ENCODE measurements around the gene LAMC1.

Gene LAMC1

GRCh38 chr1:183180634-183181056 is 157.4 kb downstream of the LAMC1 start:
- CTCF ChIA-PET: no interaction called here
- WGBS (ENCODE audit: insufficient coverage): no CpG with 5 or more reads among the region's 3 CpGs
- DNase-seq: peak in 2 of 3 donors; percentile 5 to 16
- Histone ChIP-seq H3K36me3 (ENCODE audit: control insufficient read depth in 4 of 4, insufficient read depth in 4 of 4, low read length in 3 of 4) (no peaks in the 10 kb centered on the region), H3K4me3 (ENCODE audit: control insufficient read depth in 1 of 7, extremely low read depth in 1 of 7, insufficient read depth in 4 of 7, low read depth in 2 of 7, low read length in 6 of 7) (no peak overlapping the region), H3K27ac (ENCODE audit: insufficient read depth in 1 of 2, low read depth in 1 of 2, low read length in 2 of 2, poor library complexity in 1 of 2, severe bottlenecking in 2 of 2) (no peak overlapping the region), H3K27me3 (replicated peaks in 2 of 5; ENCODE audit: control insufficient read depth in 4 of 5, insufficient read depth in 5 of 5, low read length in 4 of 5) (peaks cover 0 to 5% (median 2%) of the 10 kb centered on the region in 5 experiments), H3K4me1 (ENCODE audit: control extremely low read depth in 1 of 4, control insufficient read depth in 4 of 4, insufficient read depth in 4 of 4, low read length in 3 of 4) (peaks cover 0 to 4% (median under 1%) of the 10 kb centered on the region in 4 experiments), H3K9me3 (ENCODE audit: control extremely low read depth in 1 of 5, control insufficient read depth in 4 of 5, insufficient read depth in 2 of 5, low read depth in 1 of 5, low read length in 4 of 5) (no peaks in the 10 kb centered on the region)
- POLR2A ChIA-PET: no interaction called here

- H3K4me3 ChIP-seq (ENCODE audit: control insufficient read depth in 1 of 7, extremely low read depth in 1 of 7, insufficient read depth in 4 of 7, low read depth in 2 of 7, low read length in 6 of 7): peak within 1 kb of the TSS in 5 of 7 experiments; percentile 37 to 73 (median 53)
- peaks cover 2 to 35% (median 11%) of the 10 kb centered on the region in 5 experiments for H3K27me3 ChIP-seq (replicated peaks in 2 of 5; ENCODE audit: control insufficient read depth in 4 of 5, insufficient read depth in 5 of 5, low read length in 4 of 5)
- peaks cover 0 to 8% (median 4%) of the 10 kb centered on the region in 4 experiments for H3K4me1 ChIP-seq (ENCODE audit: control extremely low read depth in 1 of 4, control insufficient read depth in 4 of 4, insufficient read depth in 4 of 4, low read length in 3 of 4)
- no peak within 1 kb of the TSS for H3K27ac ChIP-seq (ENCODE audit: insufficient read depth in 1 of 2, low read depth in 1 of 2, low read length in 2 of 2, poor library complexity in 1 of 2, severe bottlenecking in 2 of 2)
- WGBS (ENCODE audit: insufficient coverage): 5% methylated on average over 24 of the region's 30 CpGs
- H3K9me3 ChIP-seq (ENCODE audit: control extremely low read depth in 1 of 5, control insufficient read depth in 4 of 5, insufficient read depth in 2 of 5, low read depth in 1 of 5, low read length in 4 of 5): no peaks in the 10 kb centered on the region
- DNase-seq: peak; percentile 27 to 55 (median 34)
- CTCF ChIA-PET: no interaction called here
- no peaks in the 10 kb centered on the region for H3K36me3 ChIP-seq (ENCODE audit: control insufficient read depth in 4 of 4, insufficient read depth in 4 of 4, low read length in 3 of 4)
- POLR2A ChIA-PET: no interaction called here
Observed at GRCh38 chr1:183185941-183186490, 162.8 kb downstream of the LAMC1 start, which contains the start of gene LAMC2. Gene LAMC2 (plus strand): TSS chr1:183186264. CDS start chr1:183186353, 89 bp downstream.

- ChIA-PET POLR2A (no interaction called here), CTCF (no interaction called here)
- WGBS (ENCODE audit: insufficient coverage): 96% methylated on average over 4 of the region's 4 CpGs
Observed at GRCh38 chr1:183186841-183187240, 163.6 kb downstream of the LAMC1 start.

GRCh38 chr1:183188240-183188639 is 165.0 kb downstream of the LAMC1 start:
- no peaks in the 10 kb centered on the region for H3K9me3 ChIP-seq (ENCODE audit: control extremely low read depth in 1 of 5, control insufficient read depth in 4 of 5, insufficient read depth in 2 of 5, low read depth in 1 of 5, low read length in 4 of 5)
- peaks cover 0 to 8% (median 4%) of the 10 kb centered on the region in 4 experiments for H3K4me1 ChIP-seq (ENCODE audit: control extremely low read depth in 1 of 4, control insufficient read depth in 4 of 4, insufficient read depth in 4 of 4, low read length in 3 of 4)
- 78% methylated on average over 1 of the region's 1 CpG for WGBS (ENCODE audit: insufficient coverage)
- no peak overlapping the region for H3K4me3 ChIP-seq (ENCODE audit: control insufficient read depth in 1 of 7, extremely low read depth in 1 of 7, insufficient read depth in 4 of 7, low read depth in 2 of 7, low read length in 6 of 7)
- no peaks in the 10 kb centered on the region for H3K36me3 ChIP-seq (ENCODE audit: control insufficient read depth in 4 of 4, insufficient read depth in 4 of 4, low read length in 3 of 4)
- H3K27ac ChIP-seq (ENCODE audit: insufficient read depth in 1 of 2, low read depth in 1 of 2, low read length in 2 of 2, poor library complexity in 1 of 2, severe bottlenecking in 2 of 2): no peak overlapping the region
- peaks cover 2 to 38% (median 11%) of the 10 kb centered on the region in 5 experiments for H3K27me3 ChIP-seq (replicated peaks in 2 of 5; ENCODE audit: control insufficient read depth in 4 of 5, insufficient read depth in 5 of 5, low read length in 4 of 5)
- no peak for DNase-seq
- POLR2A ChIA-PET: no interaction called here
- CTCF ChIA-PET: interaction anchor here (0.6 kb wide), 1 partner anchor 9 kb away, joined by 3 read pairs; no protein-coding TSS in a partner anchor

More at GRCh38 chr1:183186841-183187240, 163.6 kb downstream of the LAMC1 start:
- Histone ChIP-seq H3K27ac (ENCODE audit: insufficient read depth in 1 of 2, low read depth in 1 of 2, low read length in 2 of 2, poor library complexity in 1 of 2, severe bottlenecking in 2 of 2) (no peak overlapping the region), H3K36me3 (ENCODE audit: control insufficient read depth in 4 of 4, insufficient read depth in 4 of 4, low read length in 3 of 4) (no peaks in the 10 kb centered on the region), H3K4me1 (ENCODE audit: control extremely low read depth in 1 of 4, control insufficient read depth in 4 of 4, insufficient read depth in 4 of 4, low read length in 3 of 4) (peaks cover 0 to 8% (median 4%) of the 10 kb centered on the region in 4 experiments), H3K4me3 (ENCODE audit: control insufficient read depth in 1 of 7, extremely low read depth in 1 of 7, insufficient read depth in 4 of 7, low read depth in 2 of 7, low read length in 6 of 7) (no peak overlapping the region), H3K27me3 (replicated peaks in 2 of 5; ENCODE audit: control insufficient read depth in 4 of 5, insufficient read depth in 5 of 5, low read length in 4 of 5) (peaks cover 2 to 35% (median 11%) of the 10 kb centered on the region in 5 experiments), H3K9me3 (ENCODE audit: control extremely low read depth in 1 of 5, control insufficient read depth in 4 of 5, insufficient read depth in 2 of 5, low read depth in 1 of 5, low read length in 4 of 5) (no peaks in the 10 kb centered on the region)
- no peak for DNase-seq

GRCh38 chr1:183191833-183192232 is 168.6 kb downstream of the LAMC1 start:
- Histone ChIP-seq H3K4me3 (ENCODE audit: control insufficient read depth in 1 of 7, extremely low read depth in 1 of 7, insufficient read depth in 4 of 7, low read depth in 2 of 7, low read length in 6 of 7) (no peak overlapping the region), H3K27me3 (replicated peaks in 2 of 5; ENCODE audit: control insufficient read depth in 4 of 5, insufficient read depth in 5 of 5, low read length in 4 of 5) (peaks cover 0 to 21% (median 6%) of the 10 kb centered on the region in 5 experiments), H3K9me3 (ENCODE audit: control extremely low read depth in 1 of 5, control insufficient read depth in 4 of 5, insufficient read depth in 2 of 5, low read depth in 1 of 5, low read length in 4 of 5) (no peaks in the 10 kb centered on the region), H3K27ac (ENCODE audit: insufficient read depth in 1 of 2, low read depth in 1 of 2, low read length in 2 of 2, poor library complexity in 1 of 2, severe bottlenecking in 2 of 2) (no peak overlapping the region), H3K4me1 (ENCODE audit: control extremely low read depth in 1 of 4, control insufficient read depth in 4 of 4, insufficient read depth in 4 of 4, low read length in 3 of 4) (peaks cover 0 to 11% (median 6%) of the 10 kb centered on the region in 4 experiments), H3K36me3 (ENCODE audit: control insufficient read depth in 4 of 4, insufficient read depth in 4 of 4, low read length in 3 of 4) (no peaks in the 10 kb centered on the region)
- CTCF ChIA-PET: no interaction called here
- no peak for DNase-seq
- POLR2A ChIA-PET: no interaction called here
- no CpG with 5 or more reads among the region's 1 CpG for WGBS (ENCODE audit: insufficient coverage)

- Histone ChIP-seq H3K27ac (ENCODE audit: insufficient read depth in 1 of 2, low read depth in 1 of 2, low read length in 2 of 2, poor library complexity in 1 of 2, severe bottlenecking in 2 of 2) (no peak overlapping the region), H3K27me3 (replicated peaks in 2 of 5; ENCODE audit: control insufficient read depth in 4 of 5, insufficient read depth in 5 of 5, low read length in 4 of 5) (peaks cover 0 to 9% (median 0%) of the 10 kb centered on the region in 5 experiments), H3K4me1 (ENCODE audit: control extremely low read depth in 1 of 4, control insufficient read depth in 4 of 4, insufficient read depth in 4 of 4, low read length in 3 of 4) (peaks cover 0 to 11% (median 6%) of the 10 kb centered on the region in 4 experiments), H3K9me3 (ENCODE audit: control extremely low read depth in 1 of 5, control insufficient read depth in 4 of 5, insufficient read depth in 2 of 5, low read depth in 1 of 5, low read length in 4 of 5) (no peaks in the 10 kb centered on the region), H3K36me3 (ENCODE audit: control insufficient read depth in 4 of 4, insufficient read depth in 4 of 4, low read length in 3 of 4) (no peaks in the 10 kb centered on the region), H3K4me3 (ENCODE audit: control insufficient read depth in 1 of 7, extremely low read depth in 1 of 7, insufficient read depth in 4 of 7, low read depth in 2 of 7, low read length in 6 of 7) (no peak overlapping the region)
- WGBS (ENCODE audit: insufficient coverage): no CpG with 5 or more reads among the region's 4 CpGs
- CTCF ChIA-PET: no interaction called here
- POLR2A ChIA-PET: no interaction called here
- no peak for DNase-seq
Observed at GRCh38 chr1:183193963-183194525, 170.8 kb downstream of the LAMC1 start.

GRCh38 chr1:183194527-183195141 is 171.4 kb downstream of the LAMC1 start:
- Histone ChIP-seq H3K36me3 (ENCODE audit: control insufficient read depth in 4 of 4, insufficient read depth in 4 of 4, low read length in 3 of 4) (no peaks in the 10 kb centered on the region), H3K4me3 (ENCODE audit: control insufficient read depth in 1 of 7, extremely low read depth in 1 of 7, insufficient read depth in 4 of 7, low read depth in 2 of 7, low read length in 6 of 7) (no peak overlapping the region), H3K9me3 (ENCODE audit: control extremely low read depth in 1 of 5, control insufficient read depth in 4 of 5, insufficient read depth in 2 of 5, low read depth in 1 of 5, low read length in 4 of 5) (no peaks in the 10 kb centered on the region), H3K27me3 (replicated peaks in 2 of 5; ENCODE audit: control insufficient read depth in 4 of 5, insufficient read depth in 5 of 5, low read length in 4 of 5) (peaks cover 0 to 9% (median 0%) of the 10 kb centered on the region in 5 experiments), H3K4me1 (ENCODE audit: control extremely low read depth in 1 of 4, control insufficient read depth in 4 of 4, insufficient read depth in 4 of 4, low read length in 3 of 4) (peaks cover 0 to 11% (median 6%) of the 10 kb centered on the region in 4 experiments), H3K27ac (ENCODE audit: insufficient read depth in 1 of 2, low read depth in 1 of 2, low read length in 2 of 2, poor library complexity in 1 of 2, severe bottlenecking in 2 of 2) (no peak overlapping the region)
- WGBS (ENCODE audit: insufficient coverage): 33% methylated on average over 1 of the region's 1 CpG
- ChIA-PET POLR2A (no interaction called here), CTCF (no interaction called here)
- peak in 2 of 3 donors; percentile 39 to 65 for DNase-seq
